ENCODE data around the gene RHBDL1. TPM values are rescaled to one million over a fixed set of nuclear protein-coding genes. Genes with fewer than 3 reads are reported as not detected.
A peak's percentile ranks its signal among the peaks of the same experiment; 100 is the strongest.

Gene RHBDL1
- total RNA-seq, 2 donors from 2014 or later: 3.5 to 5.8 TPM

GRCh38 chr16:632486-633335 lies 42.8 kb upstream of the RHBDL1 start:
- DNase-seq (no peak), ATAC-seq (replicated peaks in 1 of 2) (no peak)
- no peaks in the 10 kb centered on the region for H3K36me3 Mint-ChIP-seq (ENCODE audit: insufficient read depth in 2 of 2)
- no peak overlapping the region for H3K27ac Mint-ChIP-seq
- no peak overlapping the region for H3K4me3 Mint-ChIP-seq
- H3K4me1 Mint-ChIP-seq (ENCODE audit: low read depth): peaks cover 11% of the 10 kb centered on the region
- no peaks in the 10 kb centered on the region for H3K27me3 Mint-ChIP-seq (ENCODE audit: low read depth)
- no peaks in the 10 kb centered on the region for H3K9me3 Mint-ChIP-seq

GRCh38 chr16:633336-634050 lies 42.0 kb upstream of the RHBDL1 start:
- no peak for DNase-seq
- no peak overlapping the region for H3K27ac Mint-ChIP-seq
- H3K4me3 Mint-ChIP-seq: no peak overlapping the region
- no peaks in the 10 kb centered on the region for H3K27me3 Mint-ChIP-seq (ENCODE audit: low read depth)
- no peak for ATAC-seq (replicated peaks in 1 of 2)
- peaks cover 11% of the 10 kb centered on the region for H3K4me1 Mint-ChIP-seq (ENCODE audit: low read depth)
- H3K9me3 Mint-ChIP-seq: no peaks in the 10 kb centered on the region
- H3K36me3 Mint-ChIP-seq (ENCODE audit: insufficient read depth in 2 of 2): no peaks in the 10 kb centered on the region

GRCh38 chr16:634051-634670 lies 41.3 kb upstream of the RHBDL1 start:
- H3K27me3 Mint-ChIP-seq (ENCODE audit: low read depth): no peaks in the 10 kb centered on the region
- H3K9me3 Mint-ChIP-seq: no peaks in the 10 kb centered on the region
- H3K4me3 Mint-ChIP-seq: peak overlapping the region; percentile 51 to 99
- no peak for DNase-seq
- ATAC-seq (replicated peaks in 1 of 2): no peak
- H3K27ac Mint-ChIP-seq: no peak overlapping the region
- H3K4me1 Mint-ChIP-seq (ENCODE audit: low read depth): peaks cover 15% of the 10 kb centered on the region
- H3K36me3 Mint-ChIP-seq (ENCODE audit: insufficient read depth in 2 of 2): no peaks in the 10 kb centered on the region

GRCh38 chr16:634996-635395 lies 40.5 kb upstream of the RHBDL1 start:
- DNase-seq: no peak
- no peaks in the 10 kb centered on the region for H3K36me3 Mint-ChIP-seq (ENCODE audit: insufficient read depth in 2 of 2)
- ATAC-seq (replicated peaks in 1 of 2): no peak
- no peaks in the 10 kb centered on the region for H3K27me3 Mint-ChIP-seq (ENCODE audit: low read depth)
- H3K4me1 Mint-ChIP-seq (ENCODE audit: low read depth): peaks cover 17% of the 10 kb centered on the region
- no peak overlapping the region for H3K27ac Mint-ChIP-seq
- peak overlapping the region; percentile 65 to 99 for H3K4me3 Mint-ChIP-seq
- no peaks in the 10 kb centered on the region for H3K9me3 Mint-ChIP-seq

GRCh38 chr16:635573-636205 lies 39.8 kb upstream of the RHBDL1 start:
- H3K36me3 Mint-ChIP-seq (ENCODE audit: insufficient read depth in 2 of 2): no peaks in the 10 kb centered on the region
- H3K27me3 Mint-ChIP-seq (ENCODE audit: low read depth): no peaks in the 10 kb centered on the region
- DNase-seq (no peak), ATAC-seq (replicated peaks in 1 of 2) (peak; percentile 1 to 7)
- H3K4me3 Mint-ChIP-seq: peak overlapping the region; percentile 99
- no peak overlapping the region for H3K27ac Mint-ChIP-seq
- no peaks in the 10 kb centered on the region for H3K9me3 Mint-ChIP-seq
- H3K4me1 Mint-ChIP-seq (ENCODE audit: low read depth): peaks cover 17% of the 10 kb centered on the region

- peaks cover 17% of the 10 kb centered on the region for H3K4me1 Mint-ChIP-seq (ENCODE audit: low read depth)
- ATAC-seq (replicated peaks in 1 of 2) (peak; percentile 88 to 89), DNase-seq (peak; percentile 94 to 96)
- H3K36me3 Mint-ChIP-seq (ENCODE audit: insufficient read depth in 2 of 2): no peaks in the 10 kb centered on the region
- H3K4me3 Mint-ChIP-seq: peak within 1 kb of the TSS; percentile 99
- H3K27me3 Mint-ChIP-seq (ENCODE audit: low read depth): no peaks in the 10 kb centered on the region
- H3K27ac Mint-ChIP-seq: peak within 1 kb of the TSS; percentile 99
- H3K9me3 Mint-ChIP-seq: no peaks in the 10 kb centered on the region
Observed at GRCh38 chr16:636206-637080, 39.0 kb upstream of the RHBDL1 start, which contains the start of gene METTL26. Gene METTL26, minus strand, starts transcription at chr16:636305. Its CDS starts 15 bp downstream, at chr16:636290.

GRCh38 chr16:637081-638018 lies 38.1 kb upstream of the RHBDL1 start:
- Mint-ChIP-seq H3K9me3 (no peaks in the 10 kb centered on the region), H3K36me3 (ENCODE audit: insufficient read depth in 2 of 2) (no peaks in the 10 kb centered on the region), H3K4me1 (ENCODE audit: low read depth) (peaks cover 17% of the 10 kb centered on the region), H3K27ac (peak overlapping the region; percentile 99), H3K27me3 (ENCODE audit: low read depth) (no peaks in the 10 kb centered on the region), H3K4me3 (peak overlapping the region; percentile 99)
- peak; percentile 86 to 87 for DNase-seq
- no peak for ATAC-seq (replicated peaks in 1 of 2)

GRCh38 chr16:638034-638543 lies 37.4 kb upstream of the RHBDL1 start:
- no peaks in the 10 kb centered on the region for H3K27me3 Mint-ChIP-seq (ENCODE audit: low read depth)
- H3K36me3 Mint-ChIP-seq (ENCODE audit: insufficient read depth in 2 of 2): no peaks in the 10 kb centered on the region
- H3K9me3 Mint-ChIP-seq: no peaks in the 10 kb centered on the region
- H3K4me3 Mint-ChIP-seq: peak overlapping the region in 1 of 2 donors; percentile 68
- peaks cover 22% of the 10 kb centered on the region for H3K4me1 Mint-ChIP-seq (ENCODE audit: low read depth)
- H3K27ac Mint-ChIP-seq: no peak overlapping the region
- no peak for ATAC-seq (replicated peaks in 1 of 2)
- DNase-seq: no peak

- ATAC-seq (replicated peaks in 1 of 2): no peak
Observed at GRCh38 chr16:638836-639235, 36.6 kb upstream of the RHBDL1 start.

GRCh38 chr16:640614-641013 lies 34.9 kb upstream of the RHBDL1 start:
- Mint-ChIP-seq H3K4me1 (ENCODE audit: low read depth) (peaks cover 29% of the 10 kb centered on the region), H3K27ac (no peak overlapping the region), H3K4me3 (peak overlapping the region; percentile 65 to 70), H3K9me3 (no peaks in the 10 kb centered on the region), H3K36me3 (ENCODE audit: insufficient read depth in 2 of 2) (no peaks in the 10 kb centered on the region), H3K27me3 (ENCODE audit: low read depth) (no peaks in the 10 kb centered on the region)
- no peak for ATAC-seq (replicated peaks in 1 of 2)
- DNase-seq: no peak

More at GRCh38 chr16:638836-639235, 36.6 kb upstream of the RHBDL1 start:
- Mint-ChIP-seq H3K36me3 (ENCODE audit: insufficient read depth in 2 of 2) (no peaks in the 10 kb centered on the region), H3K9me3 (no peaks in the 10 kb centered on the region), H3K27ac (no peak overlapping the region), H3K27me3 (ENCODE audit: low read depth) (no peaks in the 10 kb centered on the region), H3K4me3 (no peak overlapping the region), H3K4me1 (ENCODE audit: low read depth) (peaks cover 29% of the 10 kb centered on the region)
- no peak for DNase-seq
